NCI-H2196 treated with DMSO at 0.1 percent for 48 hours (cell line): Measurements from ENCODE around the gene NPHP4.

ENCODE experiments used
- DNase-seq: peaks from one replicate; lab custom pipeline; 2025; ENCODE audit not compliant: unreplicated experiment; lab: John Stamatoyannopoulos, UW

The NPHP4 gene

GRCh38 chr1:5951846-5952410 lies 40.3 kb downstream of the NPHP4 start:
- DNase-seq, result no peak

- DNase-seq, result no peak
These were observed 41.0 kb downstream of the NPHP4 start for GRCh38 chr1:5950994-5951785.

- no peak for DNase-seq
These were observed 41.9 kb downstream of the NPHP4 start for GRCh38 chr1:5950201-5950895.

GRCh38 chr1:5949761-5950100 lies 42.5 kb downstream of the NPHP4 start:
- DNase-seq, result no peak

- no peak for DNase-seq
These were observed 43.0 kb downstream of the NPHP4 start for GRCh38 chr1:5949085-5949760.

- DNase-seq, result no peak
These were observed 43.6 kb downstream of the NPHP4 start for GRCh38 chr1:5948681-5949005.

- no peak for DNase-seq
These were observed 44.1 kb downstream of the NPHP4 start for GRCh38 chr1:5947978-5948680.

GRCh38 chr1:5947071-5947821 lies 45.0 kb downstream of the NPHP4 start:
- no peak for DNase-seq

- no peak for DNase-seq
These were observed 46.8 kb downstream of the NPHP4 start for GRCh38 chr1:5945445-5945844.

- DNase-seq, result no peak
These were observed 47.4 kb downstream of the NPHP4 start for GRCh38 chr1:5944843-5945167.

GRCh38 chr1:5944154-5944842 lies 47.9 kb downstream of the NPHP4 start:
- no peak for DNase-seq

GRCh38 chr1:5943343-5944124 lies 48.7 kb downstream of the NPHP4 start:
- no peak for DNase-seq

GRCh38 chr1:5941671-5942070 lies 50.6 kb downstream of the NPHP4 start:
- no peak for DNase-seq

- no peak for DNase-seq
These were observed 51.4 kb downstream of the NPHP4 start for GRCh38 chr1:5940723-5941407.

- DNase-seq, result no peak
These were observed 52.7 kb downstream of the NPHP4 start for GRCh38 chr1:5939271-5940170.

GRCh38 chr1:5938101-5938646 lies 54.1 kb downstream of the NPHP4 start:
- no peak for DNase-seq

- no peak for DNase-seq
These were observed 54.8 kb downstream of the NPHP4 start for GRCh38 chr1:5937373-5937857.
